Epithelial cell of proximal tubule (primary cell): ENCODE results near the gene MMD2. TPM values are rescaled to one million over a fixed set of nuclear protein-coding genes. Genes with fewer than 3 reads are reported as not detected.

Experiments used
- DNase-seq: peaks from one replicate; pipeline ENCODE4 v3.0.0-alpha.2; 2011; ENCODE audit warnings: low read depth
- H3K4me3 ChIP-seq: 2 replicates; pipeline ENCODE4 v1.5.1; 2011; ENCODE audit warnings: low read depth, mild to moderate bottlenecking, low read length
- CTCF ChIP-seq: conservative IDR thresholded peaks from 2 replicates; pipeline ENCODE4 v1.5.1; 2012; ENCODE audit warnings: low read depth, mild to moderate bottlenecking, low read length
- total RNA-seq: library from RNA; depleted of rRNA; stranded (reverse); fragments of >200 nt; gene quantifications from 2 replicates; pipeline ENCODE4 v1.2.3, GENCODE V29; 2015

Gene MMD2
- total RNA-seq, 1 donor from 2014 or later: not detected

GRCh38 chr7:4919969-4920766 lies 38.8 kb downstream of the MMD2 start:
- DNase-seq: no peak
- TF ChIP-seq CTCF: no peak

GRCh38 chr7:4916113-4916512 lies 42.9 kb downstream of the MMD2 start:
- no peak for DNase-seq
- no peak for TF ChIP-seq CTCF
- H3K4me3 ChIP-seq: no peak overlapping the region

More at GRCh38 chr7:4919969-4920766, 38.8 kb downstream of the MMD2 start:
- no peak overlapping the region for H3K4me3 ChIP-seq

DNA sequence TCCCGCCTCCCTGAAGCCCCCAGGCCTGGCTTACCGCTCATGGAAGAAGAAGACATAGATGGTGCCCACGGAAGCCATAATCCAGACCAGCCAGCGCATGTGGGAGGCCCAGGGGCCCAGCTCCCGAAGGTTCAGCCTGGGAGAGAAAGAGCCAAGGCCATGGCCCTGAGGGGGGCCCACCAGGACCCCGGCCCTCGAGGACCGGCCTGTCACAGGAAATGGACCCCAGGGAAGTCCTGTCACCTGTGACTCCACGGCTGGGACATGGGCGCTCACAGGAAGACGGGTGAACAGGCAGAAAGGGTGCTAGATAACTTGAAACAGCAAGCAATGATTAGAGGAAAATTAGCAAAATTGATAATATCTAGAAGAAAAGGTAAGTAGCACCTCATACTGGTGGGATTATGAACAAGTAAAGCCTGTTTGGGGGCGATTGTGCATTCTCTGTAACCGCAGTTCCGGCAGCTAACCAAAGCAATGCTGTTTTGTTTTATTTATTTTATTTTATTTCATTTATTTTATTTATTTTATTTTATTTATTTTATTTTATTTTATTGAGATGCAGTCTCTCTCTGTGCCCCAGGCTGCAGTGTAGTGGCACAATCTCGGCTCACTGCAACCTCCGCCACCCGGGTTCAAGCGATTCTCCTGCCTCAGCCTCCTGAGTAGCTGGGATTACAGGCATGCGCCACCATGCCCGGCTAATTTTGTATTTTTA lies 47.7 kb downstream of the MMD2 start:
- DNase-seq: no peak
- TF ChIP-seq CTCF: no peak
- H3K4me3 ChIP-seq: no peak overlapping the region

- no peak overlapping the region for H3K4me3 ChIP-seq
- no peak for TF ChIP-seq CTCF
- no peak for DNase-seq
Measured at GRCh38 chr7:4906682-4907081, 52.3 kb downstream of the MMD2 start.

GRCh38 chr7:4905171-4905570 lies 53.8 kb downstream of the MMD2 start:
- no peak for DNase-seq
- no peak overlapping the region for H3K4me3 ChIP-seq
- TF ChIP-seq CTCF: no peak

- H3K4me3 ChIP-seq: no peak overlapping the region
- no peak for DNase-seq
- no peak for TF ChIP-seq CTCF
Measured at GRCh38 chr7:4904346-4904745, 54.6 kb downstream of the MMD2 start.
